ENCODE measurements around the gene MRPL14.
A peak's percentile ranks its signal among the peaks of the same experiment; 100 is the strongest.

The MRPL14 gene

GRCh38 chr6:44169154-44169553 is 41.9 kb upstream of the MRPL14 start:
- H3K4me3 ChIP-seq (ENCODE audit: low read depth, low read length), result no peak overlapping the region
- H3K27me3 ChIP-seq, result no peaks in the 10 kb centered on the region
- no peaks in the 10 kb centered on the region for H3K36me3 ChIP-seq
- DNase-seq, result no peak
- no peaks in the 10 kb centered on the region for H3K9me3 ChIP-seq
- H3K4me1 ChIP-seq, result no peaks in the 10 kb centered on the region
- no peak for TF ChIP-seq CTCF (IDR thresholded peaks at IDR 0.05; ENCODE audit: low read depth, low read length)

GRCh38 chr6:44167567-44167966 is 40.3 kb upstream of the MRPL14 start:
- no peaks in the 10 kb centered on the region for H3K36me3 ChIP-seq
- H3K27me3 ChIP-seq, result no peaks in the 10 kb centered on the region
- TF ChIP-seq CTCF (IDR thresholded peaks at IDR 0.05; ENCODE audit: low read depth, low read length), result no peak
- H3K4me3 ChIP-seq (ENCODE audit: low read depth, low read length), result no peak overlapping the region
- no peak for DNase-seq
- H3K4me1 ChIP-seq, result no peaks in the 10 kb centered on the region
- no peaks in the 10 kb centered on the region for H3K9me3 ChIP-seq

GRCh38 chr6:44166591-44167184 is 39.4 kb upstream of the MRPL14 start:
- Histone ChIP-seq H3K4me3 (ENCODE audit: low read depth, low read length) (no peak overlapping the region), H3K27me3 (no peaks in the 10 kb centered on the region), H3K4me1 (peaks cover 5% of the 10 kb centered on the region), H3K9me3 (no peaks in the 10 kb centered on the region), H3K36me3 (no peaks in the 10 kb centered on the region)
- no peak for DNase-seq
- no peak for TF ChIP-seq CTCF (IDR thresholded peaks at IDR 0.05; ENCODE audit: low read depth, low read length)

GRCh38 chr6:44166116-44166515 is 38.9 kb upstream of the MRPL14 start:
- TF ChIP-seq CTCF (IDR thresholded peaks at IDR 0.05; ENCODE audit: low read depth, low read length), result no peak
- no peak overlapping the region for H3K4me3 ChIP-seq (ENCODE audit: low read depth, low read length)
- no peaks in the 10 kb centered on the region for H3K36me3 ChIP-seq
- H3K9me3 ChIP-seq, result no peaks in the 10 kb centered on the region
- H3K4me1 ChIP-seq, result peaks cover 5% of the 10 kb centered on the region
- no peak for DNase-seq
- H3K27me3 ChIP-seq, result no peaks in the 10 kb centered on the region

- Histone ChIP-seq H3K9me3 (no peaks in the 10 kb centered on the region), H3K36me3 (no peaks in the 10 kb centered on the region), H3K4me3 (ENCODE audit: low read depth, low read length) (no peak overlapping the region), H3K4me1 (peaks cover 5% of the 10 kb centered on the region), H3K27me3 (no peaks in the 10 kb centered on the region)
- no peak for DNase-seq
- no peak for TF ChIP-seq CTCF (IDR thresholded peaks at IDR 0.05; ENCODE audit: low read depth, low read length)
Measured at GRCh38 chr6:44162876-44163625, 35.8 kb upstream of the MRPL14 start.

- no peak overlapping the region for H3K4me3 ChIP-seq (ENCODE audit: low read depth, low read length)
- no peaks in the 10 kb centered on the region for H3K9me3 ChIP-seq
- peaks cover 5% of the 10 kb centered on the region for H3K4me1 ChIP-seq
- no peak for TF ChIP-seq CTCF (IDR thresholded peaks at IDR 0.05; ENCODE audit: low read depth, low read length)
- DNase-seq, result peak; percentile 44
- no peaks in the 10 kb centered on the region for H3K27me3 ChIP-seq
- no peaks in the 10 kb centered on the region for H3K36me3 ChIP-seq
Measured at GRCh38 chr6:44161997-44162338, 34.7 kb upstream of the MRPL14 start.

Data from BE2C (cell line).